ENCODE measurements around the gene UBE2G2. TPM values are rescaled to one million over a fixed set of nuclear protein-coding genes. Genes with fewer than 3 reads are reported as not detected.

Gene UBE2G2
- total RNA-seq, 4 donors from 2014 or later, result 95.8 to 187 (median 103) TPM

DNA sequence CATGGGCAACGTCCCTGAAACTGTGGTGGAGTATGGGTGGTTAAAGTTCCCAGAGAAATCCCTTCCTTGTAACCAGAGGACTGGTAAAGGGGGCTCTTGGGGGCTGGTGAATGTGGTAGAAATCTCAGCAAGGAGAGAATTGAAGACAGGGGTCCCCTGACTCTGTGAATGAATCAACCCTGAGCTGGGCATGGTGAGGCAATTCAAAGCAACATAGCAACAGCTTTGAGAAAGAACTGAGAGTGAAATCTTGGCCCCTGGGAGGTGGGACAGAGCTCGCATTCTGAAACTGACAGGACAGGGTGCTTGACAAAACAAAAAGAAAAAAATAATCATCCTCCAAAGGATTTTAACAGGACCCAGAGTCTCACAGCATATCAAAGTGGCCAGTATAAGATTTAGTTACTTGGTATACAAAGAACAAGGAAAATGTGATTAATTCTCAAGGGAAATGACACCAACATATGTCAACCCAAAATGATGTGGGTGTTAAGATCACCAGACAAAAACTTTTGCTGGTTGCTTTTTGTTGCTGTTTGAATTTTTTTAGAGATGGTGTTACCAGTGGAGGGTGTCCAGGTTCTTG lies 28.0 kb upstream of the UBE2G2 start:
- TF ChIP-seq, protein P1, sequence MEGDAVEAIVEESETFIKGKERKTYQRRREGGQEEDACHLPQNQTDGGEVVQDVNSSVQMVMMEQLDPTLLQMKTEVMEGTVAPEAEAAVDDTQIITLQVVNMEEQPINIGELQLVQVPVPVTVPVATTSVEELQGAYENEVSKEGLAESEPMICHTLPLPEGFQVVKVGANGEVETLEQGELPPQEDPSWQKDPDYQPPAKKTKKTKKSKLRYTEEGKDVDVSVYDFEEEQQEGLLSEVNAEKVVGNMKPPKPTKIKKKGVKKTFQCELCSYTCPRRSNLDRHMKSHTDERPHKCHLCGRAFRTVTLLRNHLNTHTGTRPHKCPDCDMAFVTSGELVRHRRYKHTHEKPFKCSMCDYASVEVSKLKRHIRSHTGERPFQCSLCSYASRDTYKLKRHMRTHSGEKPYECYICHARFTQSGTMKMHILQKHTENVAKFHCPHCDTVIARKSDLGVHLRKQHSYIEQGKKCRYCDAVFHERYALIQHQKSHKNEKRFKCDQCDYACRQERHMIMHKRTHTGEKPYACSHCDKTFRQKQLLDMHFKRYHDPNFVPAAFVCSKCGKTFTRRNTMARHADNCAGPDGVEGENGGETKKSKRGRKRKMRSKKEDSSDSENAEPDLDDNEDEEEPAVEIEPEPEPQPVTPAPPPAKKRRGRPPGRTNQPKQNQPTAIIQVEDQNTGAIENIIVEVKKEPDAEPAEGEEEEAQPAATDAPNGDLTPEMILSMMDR (IDR thresholded peaks at IDR 0.05), result no peak
- DNase-seq (ENCODE audit: low spot score) (no peak), ATAC-seq (ENCODE audit: low FRiP score) (no peak)

DNA sequence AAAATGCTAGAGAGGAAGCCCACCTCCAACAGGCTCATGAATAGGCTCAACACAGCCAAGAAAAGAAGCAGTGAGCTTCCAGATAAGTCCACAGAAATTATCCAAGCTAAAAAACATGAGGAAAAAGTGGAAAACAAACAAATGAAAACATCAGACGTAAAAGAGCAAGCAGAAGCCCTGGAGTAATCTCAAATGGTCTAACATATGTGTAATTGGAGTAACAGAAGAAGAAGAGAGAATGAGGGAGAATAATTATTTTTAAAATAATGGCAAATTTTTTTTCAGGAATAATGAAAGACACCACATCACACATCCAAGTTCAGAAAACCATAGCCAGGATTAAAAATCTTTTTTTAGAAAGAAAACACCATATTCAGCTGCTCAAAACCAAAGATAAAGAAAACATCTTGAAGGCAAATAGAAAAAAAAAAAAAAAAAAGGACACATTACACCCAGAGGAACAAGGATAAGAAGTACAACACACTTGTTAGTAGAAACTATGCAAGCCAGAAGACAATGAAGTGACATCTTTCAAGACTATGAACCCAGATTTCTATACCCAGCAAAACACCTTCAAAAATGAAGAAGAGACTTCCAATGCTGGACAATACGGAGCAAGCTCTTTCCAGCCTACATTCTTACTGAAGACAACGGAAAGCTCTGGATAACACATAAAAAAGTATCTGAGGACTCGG lies 26.9 kb upstream of the UBE2G2 start:
- no peak for ATAC-seq (ENCODE audit: low FRiP score)
- TF ChIP-seq, protein P1 (IDR thresholded peaks at IDR 0.05), result no peak
- no peak for DNase-seq (ENCODE audit: low spot score)

DNA sequence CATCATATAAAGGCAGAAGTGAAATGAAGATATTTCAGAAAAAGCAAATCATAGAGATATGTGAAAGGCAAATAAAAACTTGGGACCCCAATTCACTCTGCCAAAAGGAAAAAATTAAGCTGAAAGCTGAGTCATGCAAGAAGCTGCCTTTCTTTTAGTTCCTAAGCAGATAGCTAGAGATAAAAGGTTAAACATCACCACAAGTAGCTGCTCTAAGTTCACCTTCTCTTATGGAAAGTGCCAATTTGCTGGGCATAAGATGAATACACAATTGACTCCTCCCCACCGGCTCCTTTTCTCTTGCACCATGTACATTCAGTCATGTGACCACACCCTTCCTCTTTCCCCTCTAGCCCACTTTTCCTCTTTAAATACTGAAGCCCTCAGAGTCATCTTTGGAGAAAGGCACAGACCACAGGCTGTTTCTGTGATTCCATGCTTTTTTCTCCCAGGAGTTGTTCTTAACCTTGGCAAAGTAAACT lies 21.6 kb upstream of the UBE2G2 start:
- DNase-seq (ENCODE audit: low spot score) (no peak), ATAC-seq (ENCODE audit: low FRiP score) (no peak)
- TF ChIP-seq, protein P1 (IDR thresholded peaks at IDR 0.05), result no peak

DNA sequence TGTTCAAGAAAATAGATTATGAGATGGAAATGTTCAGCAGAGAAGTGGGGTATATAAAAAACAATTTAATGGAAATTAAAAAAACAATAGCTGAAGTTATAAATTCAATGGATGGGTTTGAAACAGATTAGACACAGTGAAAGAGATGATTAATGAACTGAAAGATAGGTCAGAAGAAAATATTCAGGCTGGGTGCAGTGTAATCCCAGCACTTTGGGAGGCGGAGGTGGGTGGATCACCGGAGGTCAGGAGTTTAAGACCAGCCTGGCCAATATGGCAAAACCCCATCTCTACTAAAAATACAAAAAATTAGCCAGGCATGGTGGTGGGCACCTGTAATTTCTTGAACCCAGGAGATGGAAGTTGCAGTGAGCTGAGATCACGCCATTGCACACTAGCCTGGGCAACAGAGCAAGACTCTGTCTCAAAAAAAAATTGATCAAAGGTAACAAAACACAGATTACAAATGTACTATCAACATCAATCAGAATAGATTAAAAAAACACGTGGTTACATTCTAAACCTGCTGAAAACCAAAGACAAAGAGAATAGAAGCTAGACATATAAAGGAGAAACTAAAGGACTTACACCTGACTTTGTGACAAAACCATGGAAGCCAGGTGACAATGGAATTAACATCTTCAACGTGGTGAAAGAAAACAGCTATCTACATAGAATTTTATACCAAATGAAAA lies 21.0 kb upstream of the UBE2G2 start:
- ATAC-seq (ENCODE audit: low FRiP score) (no peak), DNase-seq (ENCODE audit: low spot score) (no peak)
- TF ChIP-seq, protein P1 (IDR thresholded peaks at IDR 0.05), result no peak

DNA sequence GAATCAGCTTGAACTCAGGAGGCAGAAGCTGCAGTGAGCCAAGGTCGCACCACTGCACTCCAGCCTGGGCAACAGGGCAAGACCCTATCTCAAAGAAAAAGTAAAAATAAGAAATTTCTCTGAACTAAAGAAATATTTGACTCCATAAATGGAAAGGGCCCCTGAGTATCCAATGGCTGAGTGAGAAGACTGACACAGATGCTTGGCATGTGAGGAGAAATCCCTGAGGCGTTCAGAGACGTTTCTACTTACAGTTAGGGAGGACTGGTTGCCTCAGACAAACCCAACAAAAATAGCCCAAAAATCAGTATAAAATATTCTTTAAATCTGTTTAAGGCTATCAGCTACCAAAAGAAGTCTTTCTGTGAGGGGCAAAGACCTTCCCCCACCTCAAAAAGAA lies 19.2 kb upstream of the UBE2G2 start:
- TF ChIP-seq, protein P1 (IDR thresholded peaks at IDR 0.05), result no peak
- ATAC-seq (ENCODE audit: low FRiP score), result no peak
- DNase-seq (ENCODE audit: low spot score), result no peak

DNA sequence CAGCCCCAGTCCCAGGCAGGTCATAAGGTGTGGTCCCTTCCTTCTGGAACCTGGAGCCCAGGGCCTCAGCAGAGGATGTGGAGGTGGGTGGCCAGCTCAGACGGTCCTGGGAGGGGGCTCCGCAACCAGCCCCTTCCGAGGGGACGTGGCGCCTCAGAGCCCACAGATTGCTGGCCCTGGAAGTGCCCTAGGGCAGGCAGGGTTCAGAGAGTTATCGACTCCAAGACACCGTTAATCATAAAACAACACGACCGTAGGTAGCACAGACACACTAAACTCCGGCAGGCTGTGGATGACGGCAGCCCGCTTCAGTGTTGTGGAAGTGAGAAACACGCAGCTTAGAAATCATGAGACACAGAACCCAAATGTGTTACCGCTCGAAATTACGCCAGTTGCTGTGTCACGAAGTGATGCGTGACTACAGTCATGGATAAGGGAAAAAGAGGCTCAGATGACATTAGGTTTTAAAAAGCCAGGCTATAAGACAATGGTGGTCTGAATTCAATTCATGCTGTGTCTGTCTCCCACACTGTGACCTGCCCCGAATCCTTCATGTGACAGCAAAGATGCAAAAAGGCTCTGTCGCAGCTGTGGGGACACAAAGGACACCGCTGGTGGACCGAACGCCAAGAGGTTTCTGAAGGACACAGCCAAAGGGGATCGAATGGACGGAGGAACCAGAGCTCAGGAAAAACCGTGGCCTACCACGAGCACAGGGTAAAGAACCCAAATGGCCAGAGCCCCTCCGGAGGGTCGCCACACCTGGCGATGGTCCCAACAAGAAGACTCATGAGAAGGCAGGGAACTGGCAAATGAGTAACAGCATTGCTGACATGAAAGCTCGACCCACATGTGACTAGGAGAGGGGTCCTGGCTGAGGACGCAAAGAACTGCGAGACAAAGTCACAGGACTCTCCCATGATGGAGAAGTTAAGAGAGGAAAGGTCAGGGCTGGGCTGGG lies 17.9 kb upstream of the UBE2G2 start:
- TF ChIP-seq, protein P1 (IDR thresholded peaks at IDR 0.05), result no peak
- no peak for DNase-seq (ENCODE audit: low spot score)
- ATAC-seq (ENCODE audit: low FRiP score), result no peak

Data from omental fat pad (tissue), 4 donors.